Measurements from ENCODE around the gene TTLL7. TPM values are rescaled to one million over a fixed set of nuclear protein-coding genes. Genes with fewer than 3 reads are reported as not detected.
A peak's percentile ranks its signal among the peaks of the same experiment; 100 is the strongest.

Gene TTLL7, protein sequence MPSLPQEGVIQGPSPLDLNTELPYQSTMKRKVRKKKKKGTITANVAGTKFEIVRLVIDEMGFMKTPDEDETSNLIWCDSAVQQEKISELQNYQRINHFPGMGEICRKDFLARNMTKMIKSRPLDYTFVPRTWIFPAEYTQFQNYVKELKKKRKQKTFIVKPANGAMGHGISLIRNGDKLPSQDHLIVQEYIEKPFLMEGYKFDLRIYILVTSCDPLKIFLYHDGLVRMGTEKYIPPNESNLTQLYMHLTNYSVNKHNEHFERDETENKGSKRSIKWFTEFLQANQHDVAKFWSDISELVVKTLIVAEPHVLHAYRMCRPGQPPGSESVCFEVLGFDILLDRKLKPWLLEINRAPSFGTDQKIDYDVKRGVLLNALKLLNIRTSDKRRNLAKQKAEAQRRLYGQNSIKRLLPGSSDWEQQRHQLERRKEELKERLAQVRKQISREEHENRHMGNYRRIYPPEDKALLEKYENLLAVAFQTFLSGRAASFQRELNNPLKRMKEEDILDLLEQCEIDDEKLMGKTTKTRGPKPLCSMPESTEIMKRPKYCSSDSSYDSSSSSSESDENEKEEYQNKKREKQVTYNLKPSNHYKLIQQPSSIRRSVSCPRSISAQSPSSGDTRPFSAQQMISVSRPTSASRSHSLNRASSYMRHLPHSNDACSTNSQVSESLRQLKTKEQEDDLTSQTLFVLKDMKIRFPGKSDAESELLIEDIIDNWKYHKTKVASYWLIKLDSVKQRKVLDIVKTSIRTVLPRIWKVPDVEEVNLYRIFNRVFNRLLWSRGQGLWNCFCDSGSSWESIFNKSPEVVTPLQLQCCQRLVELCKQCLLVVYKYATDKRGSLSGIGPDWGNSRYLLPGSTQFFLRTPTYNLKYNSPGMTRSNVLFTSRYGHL
- total RNA-seq (2014; rRNA removed; shearing (Covaris generic)): 2.8 and 4.0 TPM in 2 replicates
- 1.9 and 4.9 TPM in 2 replicates for polyA plus RNA-seq (2015; cell fraction: cytosol; rRNA removed)
- 7.2 and 7.7 TPM in 2 replicates for polyA plus RNA-seq (2015; cell fraction: nucleus; rRNA removed)

DNA sequence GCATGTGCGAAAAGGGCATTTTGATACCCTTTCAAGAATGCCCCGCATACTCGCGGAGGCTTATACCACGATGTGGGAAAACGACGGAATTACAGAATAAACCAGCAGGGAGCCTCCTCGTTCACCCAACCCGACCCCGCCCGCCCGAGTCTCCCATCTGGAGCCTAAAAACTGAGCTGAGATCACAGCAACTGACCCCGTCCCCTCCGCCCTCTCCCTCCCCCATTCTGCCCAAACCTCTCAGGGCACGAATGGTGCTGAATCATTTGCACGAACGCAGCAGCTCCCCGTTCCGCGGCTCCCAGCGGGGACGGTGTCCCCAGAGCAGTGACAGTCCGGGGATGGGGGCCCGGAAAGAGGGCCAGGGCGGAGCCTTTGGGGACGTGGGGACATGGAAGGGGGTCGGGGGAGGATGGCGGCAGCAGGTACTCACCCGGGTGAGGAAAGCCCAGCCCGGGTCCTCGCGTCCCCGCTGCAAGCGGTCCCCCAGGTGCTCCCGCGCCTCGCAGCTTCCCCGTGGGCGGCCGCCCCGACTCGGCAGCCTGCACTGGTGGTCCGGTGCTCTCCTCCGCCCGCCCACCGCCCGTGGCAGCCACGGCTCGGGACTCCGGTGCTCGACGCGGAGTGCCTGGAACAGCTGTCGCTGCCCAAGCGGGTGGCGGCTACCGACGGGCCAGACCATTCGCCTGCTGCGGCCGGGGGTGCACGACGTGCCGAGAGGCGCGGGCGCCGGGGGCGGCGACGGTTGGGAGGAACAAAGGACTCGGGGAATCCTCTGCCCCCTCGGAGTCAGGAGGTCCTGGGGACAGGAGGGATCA lies at the start of gene TTLL7:
Gene TTLL7, minus strand, starts transcription at position 635 of the 818 bp plus-strand sequence. CDS start 46,921 bp downstream, outside the sequence.
- peak; percentile 1 for DNase-seq (ENCODE audit: low read depth)

DNA sequence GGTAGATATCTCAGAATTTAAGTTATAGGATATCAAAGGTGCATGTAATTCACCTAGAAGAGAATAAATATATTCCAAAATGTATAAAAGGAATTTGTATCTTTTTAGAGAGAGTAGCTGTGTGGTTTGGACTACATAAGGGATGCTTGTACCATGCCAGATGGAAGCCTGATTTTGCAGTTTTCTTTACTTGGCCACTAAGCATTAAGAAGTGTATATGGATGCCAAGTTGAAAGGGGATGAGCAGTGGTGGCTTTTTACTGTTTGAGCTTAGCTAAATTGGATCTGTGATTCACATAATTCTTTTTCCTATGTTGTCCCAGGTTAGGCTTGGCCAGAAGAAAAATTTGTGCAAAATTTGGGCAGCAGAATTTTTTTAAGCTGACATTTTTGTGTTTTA lies 43.5 kb upstream of the TTLL7 start:
- no peak for DNase-seq (ENCODE audit: low read depth)

DNA sequence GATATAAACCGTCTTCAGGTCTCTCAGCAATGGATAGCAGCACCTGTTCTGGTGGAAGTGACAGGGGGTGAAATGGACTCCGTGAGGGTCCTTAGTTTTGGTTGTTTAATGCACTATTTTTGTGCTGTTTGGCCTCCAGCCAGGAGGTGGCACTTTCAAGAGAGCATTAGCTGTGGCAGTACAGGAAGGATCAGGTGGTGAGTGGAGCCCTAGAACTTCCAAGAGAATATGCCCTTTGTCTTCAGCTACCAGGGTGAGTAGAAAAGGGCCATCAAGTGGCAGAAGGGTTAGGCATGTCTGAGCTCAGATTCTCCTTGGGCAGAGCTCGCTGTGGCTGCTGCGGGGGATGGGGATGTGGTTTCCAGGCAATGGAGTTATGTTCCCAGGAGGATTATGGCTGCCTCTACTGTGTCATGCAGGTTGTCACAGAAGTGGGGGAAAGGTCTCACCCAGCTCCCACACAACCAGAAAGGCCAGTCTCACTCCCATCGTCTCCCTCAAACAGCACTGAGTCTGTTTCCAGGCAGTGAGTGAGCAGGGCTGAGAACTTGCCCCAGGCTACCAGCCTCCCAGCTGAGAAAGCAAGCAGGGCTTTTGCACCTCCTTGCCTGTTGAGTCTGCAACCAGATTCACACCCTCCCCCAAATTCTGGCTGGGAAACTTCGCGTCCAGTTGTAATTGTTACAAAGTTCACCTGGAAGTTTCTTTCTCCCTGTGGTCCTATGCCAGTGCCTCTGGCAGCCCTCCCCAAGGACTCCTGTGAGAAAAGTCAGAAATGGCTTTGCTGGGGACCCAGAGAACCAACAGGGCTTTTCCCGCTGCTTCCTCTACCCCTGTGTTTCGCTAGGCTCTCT lies 39.1 kb upstream of the TTLL7 start:
- peak; percentile 30 for DNase-seq (ENCODE audit: low read depth)

GRCh38 chr1:84031802-84032327 lies 32.9 kb upstream of the TTLL7 start:
- no peak for DNase-seq (ENCODE audit: low read depth)

DNA sequence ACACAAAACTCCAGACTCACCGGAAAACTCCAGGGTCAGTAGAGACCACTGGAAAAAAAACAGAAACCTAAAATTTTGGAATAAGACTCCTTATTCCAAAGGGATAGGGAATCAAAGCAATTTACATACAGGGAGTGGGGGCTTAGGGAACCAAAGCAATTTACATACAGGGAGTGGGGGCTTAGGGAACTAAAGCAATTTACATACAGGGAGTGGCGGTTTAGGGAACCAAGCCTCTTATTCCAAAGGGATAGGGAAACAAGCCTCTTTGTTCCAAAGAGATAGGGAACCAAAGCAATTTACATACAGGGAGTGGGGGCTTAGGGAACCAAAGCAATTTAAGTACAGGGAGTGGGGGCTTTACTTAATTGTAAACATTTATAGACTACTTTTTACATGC lies 28.4 kb upstream of the TTLL7 start:
- no peak for DNase-seq (ENCODE audit: low read depth)

- no peak for DNase-seq (ENCODE audit: low read depth)
These were observed 27.0 kb upstream of the TTLL7 start for GRCh38 chr1:84025966-84026365.

DNA sequence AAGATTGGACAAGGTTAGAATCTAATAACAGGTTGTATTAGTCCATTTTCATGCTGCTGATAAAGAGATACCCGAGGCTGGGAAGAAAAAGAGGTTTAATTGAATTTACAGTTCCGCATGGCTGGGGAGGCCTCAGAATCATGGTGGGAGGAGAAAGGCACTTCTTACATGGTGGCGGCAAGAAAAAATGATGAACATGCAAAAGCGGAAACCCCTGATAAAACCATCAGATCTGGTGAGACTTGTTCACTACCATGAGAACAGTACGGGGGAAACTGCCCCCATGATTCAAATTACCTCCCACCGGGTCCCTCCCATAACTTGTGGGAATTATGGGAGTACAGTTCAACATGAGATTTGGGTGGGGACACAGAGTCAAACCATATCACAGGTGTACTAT lies 22.9 kb upstream of the TTLL7 start:
- no peak for DNase-seq (ENCODE audit: low read depth)

DNA sequence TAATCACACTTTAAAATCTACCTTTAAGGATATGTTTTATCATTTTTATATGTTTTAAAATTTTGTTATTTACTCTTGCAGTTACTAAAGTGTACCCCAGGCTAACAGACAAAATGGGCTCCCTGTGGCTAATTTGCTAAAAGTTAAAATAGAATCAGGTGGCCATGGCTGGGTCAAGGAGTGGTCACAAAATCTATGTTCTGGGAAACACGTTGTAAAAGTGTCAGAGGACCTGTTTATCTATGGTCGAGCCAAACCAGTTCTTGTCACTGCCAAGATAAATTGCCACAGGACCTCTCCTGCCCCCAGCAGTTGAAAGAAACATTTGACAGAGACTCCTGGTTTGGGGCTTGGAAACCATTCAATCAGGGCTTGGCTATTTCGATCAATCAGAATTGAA lies 21.2 kb upstream of the TTLL7 start:
- DNase-seq (ENCODE audit: low read depth): no peak

- DNase-seq (ENCODE audit: low read depth): no peak
These were observed 20.3 kb upstream of the TTLL7 start for GRCh38 chr1:84019217-84019616.

DNA sequence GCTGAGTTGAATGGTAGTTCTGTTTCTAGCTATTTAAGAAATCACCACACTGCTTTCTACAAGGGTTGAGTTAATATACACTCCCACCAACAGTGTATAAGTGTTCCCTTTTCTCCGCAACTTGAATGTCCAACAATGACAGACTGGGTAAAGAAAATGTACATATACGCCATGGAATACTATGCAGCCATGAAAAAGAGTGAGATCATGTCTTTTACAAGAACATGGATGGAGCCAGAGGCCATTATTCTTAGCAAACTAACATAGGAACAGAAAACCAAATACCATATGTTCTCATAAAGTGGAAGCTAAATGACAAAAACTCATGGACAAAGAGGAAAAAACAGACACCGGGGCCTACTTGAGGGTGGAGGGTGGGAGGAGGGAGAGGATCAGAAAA lies 14.8 kb upstream of the TTLL7 start:
- DNase-seq (ENCODE audit: low read depth): no peak

- no peak for DNase-seq (ENCODE audit: low read depth)
These were observed 13.1 kb upstream of the TTLL7 start for GRCh38 chr1:84012018-84012417.

GRCh38 chr1:84010136-84010535 lies 11.2 kb upstream of the TTLL7 start:
- no peak for DNase-seq (ENCODE audit: low read depth)

DNA sequence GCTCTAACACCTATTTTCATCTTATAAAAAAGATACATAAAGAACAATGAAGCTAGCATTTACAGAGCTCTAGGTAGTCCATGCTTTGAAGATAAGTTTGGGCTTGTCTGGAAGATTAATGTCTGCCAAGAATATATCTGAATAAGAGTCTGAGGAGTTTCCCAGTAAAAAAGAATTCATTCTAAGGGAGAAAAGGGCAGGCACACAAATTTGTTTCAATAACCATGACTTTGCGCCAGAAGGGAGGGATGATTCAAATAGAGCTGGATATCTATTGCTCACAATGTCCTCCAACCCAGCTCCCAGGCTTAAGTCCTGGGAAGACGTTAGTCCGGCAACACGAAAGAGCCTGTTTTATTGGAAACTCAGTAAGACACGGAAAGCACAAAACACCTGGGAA lies 9.7 kb upstream of the TTLL7 start:
- DNase-seq (ENCODE audit: low read depth): no peak

DNA sequence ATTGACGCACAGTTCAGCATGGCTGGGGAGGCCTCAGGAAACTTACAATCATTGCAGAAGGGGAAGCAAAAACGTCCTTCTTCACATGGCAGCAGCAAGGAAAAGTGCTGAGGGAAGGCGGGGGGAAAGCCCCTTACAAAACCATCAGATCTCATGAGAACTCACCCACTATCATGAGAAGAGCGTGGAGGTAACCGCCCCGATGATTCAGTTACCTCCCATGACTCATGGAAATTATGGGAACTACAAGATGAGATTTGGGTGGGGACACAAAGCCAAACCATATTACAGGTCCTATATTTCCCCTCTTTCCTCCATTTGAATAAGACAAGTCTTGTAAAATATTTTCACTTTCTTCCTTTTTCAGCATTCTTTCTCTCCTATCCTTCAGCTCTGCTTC lies 7.7 kb upstream of the TTLL7 start:
- peak; percentile 14 for DNase-seq (ENCODE audit: low read depth)

GRCh38 chr1:84001501-84001900 lies 2.6 kb upstream of the TTLL7 start:
- DNase-seq (ENCODE audit: low read depth): no peak

DNA sequence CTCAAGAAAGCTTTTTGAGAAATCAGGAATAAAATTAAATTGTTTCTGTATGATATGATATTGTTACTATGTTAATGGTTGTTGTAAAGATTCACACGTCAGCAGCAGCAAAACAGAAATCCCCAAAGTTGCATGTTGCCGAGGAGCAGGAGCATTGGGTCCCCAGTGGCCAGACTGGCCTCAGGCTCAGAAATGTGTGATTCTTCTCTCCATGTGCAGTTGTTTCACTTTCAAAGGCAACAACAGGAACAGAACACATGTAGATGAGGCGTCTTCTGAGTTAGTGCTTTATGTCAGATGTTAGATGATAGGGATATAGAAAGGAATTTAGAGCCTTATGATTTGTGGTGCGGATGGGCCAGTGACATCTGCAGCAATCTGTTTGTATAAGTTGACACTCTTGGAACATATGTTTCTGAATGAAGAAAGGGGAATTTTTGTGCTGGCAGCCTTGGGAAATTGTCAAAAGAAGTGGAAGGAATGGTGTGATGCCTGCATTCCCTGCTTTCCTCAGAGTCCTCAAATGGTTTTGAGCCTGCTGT lies 2.1 kb upstream of the TTLL7 start:
- DNase-seq (ENCODE audit: low read depth): no peak

DNA sequence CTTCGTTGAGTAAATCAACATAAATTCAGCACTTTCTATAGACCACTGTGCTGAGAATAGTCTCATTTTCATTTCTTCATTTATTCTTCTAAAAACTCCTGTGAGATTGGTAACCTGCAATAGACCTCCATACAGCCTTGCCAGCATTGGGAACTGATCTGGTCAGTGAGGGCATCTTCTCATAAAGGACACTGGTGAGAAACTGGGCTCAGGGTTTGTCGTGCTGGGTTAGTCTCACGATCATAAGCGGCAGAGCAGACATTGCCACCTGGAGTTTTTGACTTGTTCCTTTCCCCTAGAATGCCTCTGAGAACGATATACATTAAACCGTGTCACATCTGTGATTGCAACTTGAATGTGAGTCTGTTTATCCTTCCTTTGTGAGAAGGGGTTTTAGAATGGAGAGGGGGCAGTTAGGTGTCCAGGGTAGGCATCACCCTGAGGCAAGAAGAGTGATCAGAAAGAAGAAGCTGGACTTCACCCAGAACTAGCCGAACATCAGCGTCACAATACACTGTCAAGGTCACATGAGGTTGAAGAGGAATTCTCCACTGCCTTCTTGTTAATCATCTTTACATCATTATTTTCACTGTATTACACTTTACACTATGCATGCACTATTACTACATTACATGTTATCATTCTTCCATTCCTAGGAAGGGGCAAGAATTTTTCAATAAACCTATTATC lies 1.4 kb upstream of the TTLL7 start:
- no peak for DNase-seq (ENCODE audit: low read depth)

DNA sequence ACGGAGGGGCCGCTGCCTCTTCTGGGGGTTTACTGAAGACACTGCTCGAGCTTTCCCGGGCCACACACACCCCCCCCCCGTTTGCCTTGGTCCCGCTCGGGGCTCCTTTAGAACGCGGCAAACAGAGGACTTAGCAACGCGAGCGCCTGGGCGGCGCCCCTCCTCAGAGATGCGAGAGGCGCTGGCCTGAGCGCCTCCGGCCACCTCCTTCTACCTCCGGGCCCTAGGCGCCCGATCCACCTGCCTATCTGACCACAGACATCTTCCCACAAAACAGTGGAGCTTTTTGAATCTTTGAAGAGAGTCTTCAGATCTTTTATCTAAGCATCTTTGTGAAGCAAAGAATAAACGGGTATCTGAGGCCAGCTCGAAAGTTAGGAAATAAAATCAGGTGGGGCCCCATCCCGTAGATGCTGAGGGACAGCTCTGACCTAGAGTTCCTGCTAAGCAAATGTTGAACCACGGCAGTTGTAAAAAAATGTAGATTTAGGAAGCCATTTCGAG lies 436 bp upstream of the TTLL7 start:
- DNase-seq (ENCODE audit: low read depth): peak; percentile 73

DNA sequence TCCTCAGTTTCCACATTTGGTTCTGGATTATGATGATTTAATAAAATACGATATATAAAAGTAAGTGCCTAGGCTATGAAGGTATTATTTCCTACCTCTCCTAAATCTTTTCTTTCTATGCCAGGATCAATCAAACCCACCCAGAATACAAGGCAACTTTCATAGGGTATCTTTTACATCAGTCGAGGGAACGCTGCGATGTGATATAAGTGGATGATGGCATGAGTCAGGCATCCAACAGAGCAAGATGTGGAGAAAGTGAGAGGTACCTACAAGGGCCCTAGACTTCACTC lies 781 bp downstream of the TTLL7 start:
- no peak for DNase-seq (ENCODE audit: low read depth)
